NCI-H748 treated with DMSO at 0.1 percent for 48 hours (cell line): ENCODE data around the gene POLD3.

Experiments
- DNase-seq: peaks from one replicate; lab custom pipeline; 2025; lab: John Stamatoyannopoulos, UW

POLD3 gene

GRCh38 chr11:74673693-74674360 lies 81.4 kb downstream of the POLD3 start:
- DNase-seq: no peak

- no peak for DNase-seq
These were observed 83.4 kb downstream of the POLD3 start for GRCh38 chr11:74675761-74676160.

DNA sequence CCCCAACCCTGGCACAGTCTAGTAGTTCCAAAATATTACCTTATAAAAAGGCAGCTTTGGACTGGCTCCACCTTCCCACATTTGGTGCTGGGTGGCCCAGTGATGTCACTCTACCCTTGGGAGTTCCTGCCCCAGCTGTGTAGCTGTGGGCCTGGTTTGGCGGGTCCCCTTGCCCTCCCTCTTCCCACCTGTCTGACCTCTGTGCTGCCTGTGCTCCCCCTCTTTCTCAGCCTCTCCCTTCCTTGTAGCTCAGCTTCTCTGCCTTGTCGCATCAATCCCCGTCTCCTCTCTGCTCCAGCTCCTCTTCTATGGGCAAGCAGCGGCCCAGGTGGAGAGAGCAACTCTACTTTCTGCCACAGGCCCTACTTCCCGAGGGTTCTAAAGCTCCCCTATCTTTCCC lies 84.2 kb downstream of the POLD3 start:
- no peak for DNase-seq

- DNase-seq: no peak
These were observed 84.7 kb downstream of the POLD3 start for GRCh38 chr11:74677131-74677530.

GRCh38 chr11:74678041-74678440 lies 85.7 kb downstream of the POLD3 start:
- no peak for DNase-seq

DNA sequence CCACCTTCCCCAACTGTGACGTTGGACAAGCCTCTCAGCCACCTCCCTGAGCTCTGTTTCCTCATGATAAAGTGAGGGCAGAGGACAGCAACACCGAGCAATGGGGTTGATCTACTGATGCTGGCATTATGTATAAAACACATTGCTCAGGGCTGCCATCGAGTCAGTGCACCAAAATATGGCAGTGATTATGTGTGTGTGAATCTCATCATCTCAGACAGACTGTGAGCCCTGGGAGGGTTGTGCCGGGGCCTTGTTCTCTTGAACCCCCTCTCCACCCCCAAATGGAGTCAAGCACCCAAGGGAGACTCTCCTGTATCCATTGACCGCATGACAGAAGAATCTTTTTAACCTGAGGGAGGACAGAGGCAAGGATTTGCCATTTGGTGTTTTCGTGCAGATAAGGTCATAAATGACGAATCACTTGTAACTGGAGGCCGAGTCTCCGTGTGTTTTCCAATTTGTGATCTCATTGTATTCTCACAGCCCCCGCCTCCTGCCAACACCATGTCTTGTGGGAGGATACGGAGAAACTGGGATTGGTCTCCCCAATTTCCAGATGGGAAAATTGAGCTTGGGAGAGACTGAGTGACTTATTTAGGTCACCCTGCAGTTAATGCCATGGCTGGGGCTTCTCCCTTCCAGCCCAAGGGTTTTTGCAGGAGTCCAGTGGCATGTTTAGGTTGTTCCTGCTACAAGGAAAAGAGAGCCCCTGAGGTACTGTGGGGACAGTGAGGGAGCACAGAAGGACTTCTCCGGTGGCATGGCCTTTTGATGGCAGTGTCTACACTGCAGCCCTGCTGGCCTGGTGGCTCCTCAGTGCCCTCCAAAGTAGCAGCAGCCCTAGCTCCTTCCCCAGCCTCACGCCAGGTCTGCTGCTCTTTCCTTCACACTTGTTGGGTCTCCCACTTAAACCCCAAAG lies 86.5 kb downstream of the POLD3 start:
- DNase-seq: no peak

GRCh38 chr11:74679513-74679865 lies 87.1 kb downstream of the POLD3 start:
- DNase-seq: no peak

- DNase-seq: no peak
These were observed 87.8 kb downstream of the POLD3 start for GRCh38 chr11:74680035-74680671.

DNA sequence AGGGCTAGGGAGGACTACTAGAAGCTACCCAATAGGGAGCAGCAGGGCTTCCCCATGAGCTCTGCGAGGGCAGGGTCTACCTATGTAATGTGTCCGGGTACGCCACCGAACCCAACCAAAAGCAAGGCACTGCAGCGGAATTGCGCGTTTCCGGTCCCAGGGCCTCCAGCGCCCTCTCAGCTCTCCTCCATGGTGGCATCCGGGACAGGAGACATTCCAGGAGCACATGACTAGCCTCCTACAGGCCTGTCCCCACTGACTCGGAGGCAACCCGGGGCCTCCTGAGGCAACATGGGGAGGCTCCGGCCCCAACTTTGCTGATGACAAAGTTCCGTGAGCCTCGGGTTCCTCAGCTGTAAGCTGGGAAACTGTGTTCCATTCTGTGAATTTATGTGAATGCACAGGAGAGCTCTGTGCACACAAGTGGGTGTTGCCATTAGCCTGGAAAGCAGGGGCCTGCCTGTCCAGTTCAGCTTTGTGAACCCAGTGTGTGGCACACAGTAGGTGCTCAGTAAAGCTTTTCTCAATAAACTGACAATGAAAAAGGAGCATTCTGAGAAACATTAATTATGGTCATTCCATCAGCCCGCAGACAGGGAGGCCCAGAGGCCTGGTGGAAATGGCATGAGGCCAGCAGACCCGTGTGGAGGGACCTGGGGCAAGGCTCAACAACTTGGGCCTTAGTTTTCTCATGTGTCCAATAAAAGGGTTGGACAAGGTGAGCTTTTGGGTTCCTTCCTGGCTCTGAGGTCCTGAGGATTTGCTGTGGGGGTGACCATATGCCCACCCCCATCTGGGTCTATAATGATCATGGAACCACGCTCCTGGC lies 88.5 kb downstream of the POLD3 start:
- DNase-seq: no peak

DNA sequence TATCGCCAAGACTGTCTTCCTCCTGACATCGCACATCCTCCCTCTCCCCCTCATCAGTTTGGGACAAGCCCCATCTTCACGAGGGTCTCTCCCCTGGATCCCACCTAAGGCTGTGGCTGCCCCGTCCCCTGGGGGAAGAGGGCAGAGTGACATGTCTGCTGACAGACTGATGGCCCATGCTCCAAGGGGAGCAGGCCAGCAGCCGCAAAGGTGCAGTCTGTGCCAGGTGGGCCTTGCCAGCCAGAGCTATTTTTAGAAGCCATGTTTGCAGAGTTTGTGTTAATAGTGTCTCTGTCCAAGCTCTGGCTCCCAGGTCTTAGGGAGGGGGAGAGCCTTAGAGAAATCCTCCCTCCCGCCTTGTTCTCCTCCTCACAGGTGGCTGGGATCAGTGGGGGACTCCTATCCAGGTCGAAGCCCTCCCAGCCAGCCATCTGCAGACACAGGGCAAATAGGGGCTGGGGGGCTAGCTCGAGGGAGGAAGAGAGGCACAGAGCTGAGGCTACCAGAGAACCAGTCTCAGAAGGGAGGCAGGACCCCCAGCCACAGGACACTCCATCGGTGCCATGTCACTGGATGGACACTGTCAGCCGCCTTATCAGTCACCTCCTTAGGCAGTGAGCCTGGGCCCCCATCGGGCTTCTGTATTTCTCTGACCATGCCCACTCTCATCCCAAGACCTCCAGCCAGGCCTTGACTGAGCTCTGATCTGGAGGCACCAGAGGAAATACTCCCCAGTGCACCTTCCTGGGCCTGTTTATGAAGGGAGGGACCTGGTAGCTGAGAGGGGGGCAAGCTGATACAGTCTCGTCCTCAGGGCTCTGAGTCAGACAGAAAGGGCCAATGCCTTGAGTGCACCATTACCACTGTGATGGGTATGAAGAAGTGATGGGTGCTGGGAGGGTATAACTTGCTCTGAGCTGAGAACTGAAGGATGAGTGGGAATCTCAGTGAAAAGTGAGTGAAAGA lies 89.6 kb downstream of the POLD3 start:
- DNase-seq: no peak

- no peak for DNase-seq
These were observed 90.4 kb downstream of the POLD3 start for GRCh38 chr11:74682731-74683278.

- DNase-seq: no peak
These were observed 91.0 kb downstream of the POLD3 start for GRCh38 chr11:74683279-74683871.

GRCh38 chr11:74683941-74684481 lies 91.6 kb downstream of the POLD3 start:
- DNase-seq: no peak

- DNase-seq: no peak
These were observed 92.3 kb downstream of the POLD3 start for GRCh38 chr11:74684661-74685060.

GRCh38 chr11:74685338-74685737 lies 93.0 kb downstream of the POLD3 start:
- no peak for DNase-seq

GRCh38 chr11:74685905-74686304 lies 93.5 kb downstream of the POLD3 start:
- no peak for DNase-seq

DNA sequence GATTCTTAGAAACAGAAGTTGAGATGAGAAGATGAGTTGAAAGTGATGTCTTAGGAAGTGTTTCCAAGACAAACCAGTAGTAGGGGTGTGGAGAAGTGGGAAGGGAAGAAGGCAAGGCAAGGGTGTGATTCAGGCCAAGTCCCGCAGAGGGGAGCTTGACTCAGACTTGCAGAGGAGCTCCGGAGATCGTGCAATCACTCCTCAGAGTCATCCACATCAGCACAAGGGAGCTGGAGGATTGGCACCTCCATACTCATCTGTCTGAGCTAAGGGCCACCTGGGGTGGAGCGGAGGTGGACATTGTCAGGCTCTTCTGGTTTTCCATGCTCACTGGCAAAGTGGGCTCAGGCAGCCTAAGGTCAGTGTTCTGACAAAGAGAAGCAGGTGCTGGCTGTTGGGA lies 94.4 kb downstream of the POLD3 start:
- DNase-seq: no peak

DNA sequence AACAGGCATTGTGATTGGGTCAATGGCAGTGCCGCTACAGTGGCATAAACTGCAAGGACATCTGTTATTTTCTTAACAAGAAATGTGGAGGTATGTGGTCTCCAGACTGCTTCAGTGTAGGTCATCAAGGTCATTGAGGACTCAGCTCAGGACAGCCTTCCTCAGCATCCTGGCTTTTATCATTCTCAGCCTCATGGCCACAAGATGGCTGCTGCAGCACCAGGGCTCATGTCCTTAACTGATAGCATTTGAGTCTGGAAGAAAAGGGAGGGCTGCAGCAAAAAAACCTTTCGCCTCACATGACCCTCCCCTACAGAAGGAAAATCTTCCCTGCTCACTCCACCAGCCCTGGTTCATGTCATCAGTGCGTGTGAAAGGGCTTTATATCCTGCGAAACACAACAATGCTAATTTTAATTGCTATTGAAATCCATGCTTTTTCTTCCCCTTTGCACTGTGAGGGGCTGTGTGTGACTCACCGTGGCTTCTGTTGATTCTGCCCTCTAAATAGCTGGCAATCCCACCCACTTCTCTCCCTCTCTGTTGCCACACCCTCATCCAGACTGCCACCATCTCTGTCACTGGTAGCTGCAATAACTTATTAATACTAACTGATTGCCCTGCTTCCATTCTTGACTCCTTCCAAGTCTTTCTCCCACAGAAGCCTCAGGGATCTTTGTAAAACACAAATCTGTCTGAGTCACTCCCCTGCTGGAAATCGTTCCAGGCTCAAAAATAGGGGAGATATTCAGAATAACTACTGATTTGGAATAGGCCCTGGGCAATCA lies 95.0 kb downstream of the POLD3 start:
- DNase-seq: no peak

GRCh38 chr11:74689666-74690065 lies 97.3 kb downstream of the POLD3 start:
- DNase-seq: no peak
